ENCODE results near the gene CLRN1.

Gene CLRN1

DNA sequence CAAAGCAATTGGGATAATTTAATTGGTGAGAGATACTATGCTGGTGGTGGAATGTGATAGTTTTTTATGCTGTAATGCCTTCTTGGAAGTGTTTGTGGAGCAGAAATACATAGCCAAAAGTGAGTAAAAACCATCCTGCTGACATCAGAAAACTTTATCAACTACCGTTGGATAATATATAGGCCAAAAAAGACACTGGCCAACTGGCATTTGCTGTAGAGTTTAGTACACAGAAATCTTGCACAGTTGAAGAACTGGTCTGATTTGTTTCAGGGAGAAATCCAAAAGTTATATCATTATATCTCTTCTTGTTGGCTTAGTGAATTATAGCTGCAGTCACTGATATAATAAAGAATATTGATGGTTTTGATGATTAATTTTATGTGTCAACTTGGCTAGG is 66.8 kb downstream of the CLRN1 start:
- no peak overlapping the region for H3K27ac ChIP-seq
- TF ChIP-seq CTCF (IDR thresholded peaks at IDR 0.05) (no peak), ZFX (IDR thresholded peaks at IDR 0.05; ENCODE audit: borderline replicate concordance) (no peak)

GRCh38 chr3:150905339-150905738 is 67.2 kb downstream of the CLRN1 start, which contains the start of gene MINDY4B:
Gene MINDY4B, minus strand, starts transcription at chr3:150905439. Its CDS starts 0 bp downstream, at chr3:150905439.
- no peak within 1 kb of the TSS for H3K27ac ChIP-seq
- TF ChIP-seq ZFX (IDR thresholded peaks at IDR 0.05; ENCODE audit: borderline replicate concordance) (no peak), CTCF (IDR thresholded peaks at IDR 0.05) (no peak)

DNA sequence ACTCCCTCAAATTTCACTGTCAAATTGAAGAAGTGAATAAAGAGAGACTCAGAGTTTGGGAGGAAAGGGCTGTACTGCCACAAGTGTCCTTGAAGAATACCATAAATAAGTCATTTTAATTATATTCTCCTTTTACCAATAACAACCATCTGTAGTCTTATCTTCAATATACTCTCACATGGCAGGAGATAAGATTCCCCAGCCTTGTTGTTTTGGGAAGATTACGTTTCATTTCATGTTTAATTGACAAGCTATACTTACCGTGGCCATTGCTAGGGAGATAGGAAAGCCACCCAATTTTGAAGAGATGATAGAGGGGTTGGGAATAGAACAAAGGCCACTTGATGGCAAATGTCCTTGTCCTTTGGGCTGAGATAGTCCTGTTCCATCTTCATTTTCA is 69.5 kb downstream of the CLRN1 start:
- no peak overlapping the region for H3K27ac ChIP-seq
- TF ChIP-seq CTCF (IDR thresholded peaks at IDR 0.05): no peak

DNA sequence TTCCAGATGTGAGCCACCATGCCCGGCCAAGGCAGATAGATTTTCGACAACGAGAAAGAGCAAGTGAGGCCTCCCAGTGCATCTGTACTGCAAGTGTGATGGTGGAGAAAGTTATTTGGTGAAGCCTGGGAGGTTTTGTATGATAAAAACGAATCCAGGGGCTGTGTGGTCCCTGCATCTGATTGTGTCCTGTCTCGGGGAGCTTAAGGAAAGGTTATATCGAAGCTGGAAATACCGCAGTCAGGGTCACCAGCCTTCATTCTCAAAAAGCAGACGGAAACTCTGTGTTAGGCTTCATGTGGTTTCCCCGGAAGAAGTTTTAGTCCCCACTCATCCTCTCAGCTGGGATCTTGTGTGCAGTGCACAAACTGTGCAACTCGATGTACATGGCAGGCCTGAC is 70.7 kb downstream of the CLRN1 start:
- no peak overlapping the region for H3K27ac ChIP-seq
- TF ChIP-seq CTCF (IDR thresholded peaks at IDR 0.05) (no peak), ZFX (IDR thresholded peaks at IDR 0.05; ENCODE audit: borderline replicate concordance) (no peak)

- H3K27ac ChIP-seq: no peak overlapping the region
- TF ChIP-seq CTCF (IDR thresholded peaks at IDR 0.05) (no peak), ZFX (IDR thresholded peaks at IDR 0.05; ENCODE audit: borderline replicate concordance) (no peak)
Observed at GRCh38 chr3:150899141-150899540, 73.4 kb downstream of the CLRN1 start.

- TF ChIP-seq CTCF (IDR thresholded peaks at IDR 0.05) (no peak), ZFX (IDR thresholded peaks at IDR 0.05; ENCODE audit: borderline replicate concordance) (no peak)
- no peak overlapping the region for H3K27ac ChIP-seq
Observed at GRCh38 chr3:150898046-150898754, 74.3 kb downstream of the CLRN1 start.

DNA sequence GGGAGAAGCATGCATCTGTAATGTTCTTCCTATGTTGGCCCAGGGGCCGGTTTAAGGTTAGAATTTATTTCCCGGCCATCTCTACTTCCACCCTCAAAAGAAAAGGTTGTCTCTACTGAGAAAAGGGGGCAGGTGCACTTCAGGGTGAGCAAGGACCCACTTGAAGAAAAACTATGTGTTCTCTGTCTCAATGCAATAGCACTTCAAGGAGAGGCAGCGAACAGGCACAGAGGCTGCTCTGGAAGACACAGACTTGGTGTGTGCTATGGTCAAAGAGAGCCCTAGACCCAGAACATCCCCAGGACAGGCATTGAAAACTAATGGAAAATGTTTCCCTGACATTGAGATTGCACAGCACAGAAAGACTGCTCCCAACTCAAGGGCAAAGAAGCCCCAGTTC is 74.9 kb downstream of the CLRN1 start:
- no peak overlapping the region for H3K27ac ChIP-seq

More for the DNA sequence above, 74.9 kb downstream of the CLRN1 start:
- no peak for TF ChIP-seq ZFX (IDR thresholded peaks at IDR 0.05; ENCODE audit: borderline replicate concordance)
- TF ChIP-seq CTCF (IDR thresholded peaks at IDR 0.05): no peak
